GM19023 (cell line): ENCODE measurements around the gene PLSCR1.
"Not testable (repeated sequence)": the region's sequence is repeated elsewhere in the genome, so short reads cannot be mapped to it uniquely, and the experiment has no call there.

Experiments
- ATAC-seq: cut with Tn5 transposase; IDR thresholded peaks from one replicate; pipeline ENCODE4 v1.9.1; 2021; ENCODE audit warnings: mild to moderate bottlenecking, moderate library complexity; ENCODE audit not compliant: unreplicated experiment

The PLSCR1 gene

GRCh38 chr3:146550743-146551510 is 6.5 kb upstream of the PLSCR1 start:
- peak; percentile 86 for ATAC-seq

DNA sequence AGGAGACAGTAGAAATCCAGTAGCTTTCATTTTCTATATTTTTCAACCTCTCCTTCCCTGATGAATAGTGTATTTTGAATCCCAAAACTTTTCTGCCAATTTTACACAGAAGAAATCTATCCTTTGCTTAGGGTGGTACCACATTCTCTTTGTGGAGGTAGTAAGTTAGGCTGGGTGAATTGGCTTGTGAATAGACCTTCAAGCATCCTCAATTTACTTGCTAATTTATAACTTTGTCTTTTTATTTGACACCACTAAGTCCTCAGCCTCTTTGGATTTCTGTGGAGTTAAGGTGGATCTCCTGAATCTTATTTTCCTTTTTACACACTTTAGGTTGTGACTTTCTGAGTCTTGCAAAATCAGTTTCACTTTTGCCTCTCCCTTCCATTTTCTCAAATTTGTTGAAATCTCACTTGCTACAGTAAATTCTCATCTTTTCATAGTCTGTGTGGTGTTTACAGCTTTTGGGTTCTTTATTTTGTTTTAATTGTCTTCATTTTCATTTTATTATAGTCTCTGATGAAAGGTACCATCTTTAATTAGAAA is 5.7 kb upstream of the PLSCR1 start:
- ATAC-seq = no peak

DNA sequence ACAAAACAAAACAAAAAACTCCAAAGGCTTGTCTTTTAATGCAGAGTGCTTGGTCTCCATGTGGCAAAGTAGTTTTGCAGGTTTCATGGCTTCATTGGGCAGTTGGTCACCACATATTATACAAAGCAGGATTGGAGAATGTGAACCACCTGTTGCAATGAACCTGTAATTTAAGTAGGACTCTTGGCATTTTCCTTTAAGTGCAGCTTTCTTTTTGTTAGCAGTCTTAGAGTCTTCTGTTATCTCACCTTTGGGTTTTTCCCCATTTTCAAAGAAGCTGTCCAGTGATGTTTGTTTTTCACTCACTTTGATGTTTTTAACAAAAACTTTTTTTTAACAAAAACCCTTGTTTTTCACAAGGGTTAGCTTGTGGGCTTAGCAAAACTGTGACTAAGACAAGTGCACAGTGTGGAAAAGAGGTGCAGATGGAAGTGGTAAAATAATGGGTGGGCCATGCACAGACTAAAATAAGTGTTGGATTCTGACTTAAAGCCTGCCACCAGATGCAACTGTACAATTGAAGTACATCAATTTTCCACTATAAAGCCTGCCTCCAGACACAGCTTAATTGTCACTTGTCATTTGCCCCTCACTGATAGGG is 2.9 kb upstream of the PLSCR1 start:
- no peak for ATAC-seq

DNA sequence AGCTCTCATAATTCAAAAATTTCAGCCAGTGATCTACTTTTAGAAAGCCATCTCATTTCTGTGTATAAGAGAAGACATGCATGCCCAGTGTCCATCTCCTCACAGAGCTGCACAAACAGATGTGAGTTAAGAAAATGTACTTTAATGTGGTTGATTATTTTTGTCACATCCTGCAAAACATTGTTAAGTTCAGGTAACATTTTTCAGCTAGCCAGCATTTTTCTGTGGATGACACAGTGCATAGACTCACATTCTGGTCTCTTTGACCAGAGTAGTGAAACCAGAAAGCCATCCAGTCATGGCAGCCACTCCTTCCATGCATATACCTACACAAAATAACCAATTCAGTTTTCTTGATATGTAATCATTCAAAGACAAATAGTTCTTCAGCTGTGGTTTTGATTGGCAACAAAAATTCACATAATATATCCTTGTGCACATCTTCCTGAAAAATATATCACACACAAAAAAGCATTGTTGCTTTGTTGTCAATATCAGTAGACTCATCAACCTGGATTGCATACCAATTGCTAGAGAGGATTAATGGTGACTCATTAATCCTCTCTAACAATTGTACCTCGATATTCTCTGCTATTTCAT is 2.1 kb upstream of the PLSCR1 start:
- ATAC-seq = no peak

DNA sequence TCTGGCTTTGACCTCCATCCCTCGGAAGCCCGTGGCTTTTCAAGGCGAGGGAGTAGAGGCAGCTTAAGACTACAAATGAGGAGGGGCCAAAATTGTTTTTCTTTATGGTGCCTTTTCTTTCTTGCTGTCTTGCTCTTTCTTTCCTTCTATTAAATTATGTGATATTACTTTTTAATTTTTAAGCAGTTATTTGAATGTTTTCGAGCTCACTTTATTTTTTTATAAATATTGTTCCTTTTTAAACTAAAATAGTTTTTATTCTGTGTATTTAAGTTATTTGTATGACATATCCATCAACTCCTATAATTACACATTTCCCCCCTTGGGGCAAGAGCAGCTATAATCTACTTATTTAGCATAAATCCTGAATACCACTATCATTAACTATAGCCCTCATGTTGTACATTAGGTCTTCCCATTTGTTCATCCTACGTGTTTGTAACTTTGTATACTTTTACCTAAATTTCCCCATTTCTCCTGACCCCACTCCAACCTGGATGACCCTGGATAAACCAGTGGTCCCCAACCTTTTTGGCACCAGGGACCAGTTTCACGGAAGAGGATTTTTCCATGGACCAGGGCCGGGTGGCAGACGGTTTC is 622 bp upstream of the PLSCR1 start:
- peak; percentile 16 for ATAC-seq

- ATAC-seq = peak; percentile 10
Observed at GRCh38 chr3:146543461-146544001, 876 bp downstream of the PLSCR1 start.

DNA sequence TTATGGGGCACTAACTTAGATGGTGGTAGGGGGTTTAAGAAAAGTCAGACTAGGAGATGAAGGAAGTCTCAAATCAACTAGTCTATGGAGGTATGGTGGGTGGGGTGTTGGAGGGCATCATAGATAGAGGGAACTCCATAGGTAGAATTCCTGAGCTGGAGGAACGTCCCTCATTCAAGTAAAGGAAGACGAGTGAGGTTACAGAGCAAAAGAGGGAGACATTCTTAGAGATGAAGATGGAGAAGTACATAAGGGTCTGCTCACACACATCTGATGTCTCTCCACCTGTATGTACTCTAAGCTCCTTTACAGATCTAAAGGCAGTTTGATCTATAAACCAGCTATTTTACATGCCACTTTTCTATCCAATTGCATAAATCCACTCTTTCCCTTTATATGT is 1.4 kb downstream of the PLSCR1 start:
- no peak for ATAC-seq

GRCh38 chr3:146542179-146542578 is 2.2 kb downstream of the PLSCR1 start:
- no peak for ATAC-seq

DNA sequence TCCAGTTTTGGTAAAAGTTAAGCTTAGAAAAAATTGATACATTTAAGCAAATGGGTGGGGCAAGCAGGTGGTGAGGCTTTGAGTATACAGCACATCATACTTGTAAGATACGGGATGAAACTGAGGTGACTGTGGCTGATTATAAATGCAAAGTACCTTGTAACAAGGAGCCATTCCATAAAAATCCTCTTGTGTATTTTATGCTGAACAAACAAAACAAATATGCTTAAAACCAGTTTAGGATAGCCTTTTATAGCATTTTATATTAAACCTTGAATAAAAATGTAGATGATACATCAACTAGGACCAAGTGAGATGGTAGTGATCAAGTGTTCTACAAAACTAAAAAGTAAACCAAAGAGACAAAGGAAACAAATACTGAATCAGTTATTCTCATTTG is 3.4 kb downstream of the PLSCR1 start:
- no peak for ATAC-seq

- no peak for ATAC-seq
Observed at GRCh38 chr3:146540236-146540635, 4.2 kb downstream of the PLSCR1 start.

DNA sequence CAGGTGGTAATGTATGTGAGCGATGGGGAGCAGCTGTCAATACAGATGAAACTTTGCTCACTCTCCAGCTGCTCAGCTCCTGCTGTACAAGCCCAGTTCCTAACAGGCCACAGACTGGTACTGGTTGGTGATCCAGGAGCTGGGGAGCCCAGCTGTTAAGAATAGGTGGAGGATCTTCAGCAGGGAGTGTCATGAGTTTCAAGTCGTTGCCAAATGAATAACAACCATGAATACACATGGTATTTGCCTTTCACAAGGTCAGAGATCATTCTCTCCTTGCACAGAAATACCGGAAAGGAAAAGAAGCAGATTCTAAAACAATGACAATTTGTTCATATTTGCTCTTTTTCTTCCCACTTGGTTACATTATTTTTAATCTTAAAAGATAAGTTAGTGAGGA is 5.1 kb downstream of the PLSCR1 start:
- no peak for ATAC-seq

GRCh38 chr3:146537603-146538002 is 6.8 kb downstream of the PLSCR1 start:
- no peak for ATAC-seq

- no peak for ATAC-seq
Observed at GRCh38 chr3:146536681-146537080, 7.7 kb downstream of the PLSCR1 start.

DNA sequence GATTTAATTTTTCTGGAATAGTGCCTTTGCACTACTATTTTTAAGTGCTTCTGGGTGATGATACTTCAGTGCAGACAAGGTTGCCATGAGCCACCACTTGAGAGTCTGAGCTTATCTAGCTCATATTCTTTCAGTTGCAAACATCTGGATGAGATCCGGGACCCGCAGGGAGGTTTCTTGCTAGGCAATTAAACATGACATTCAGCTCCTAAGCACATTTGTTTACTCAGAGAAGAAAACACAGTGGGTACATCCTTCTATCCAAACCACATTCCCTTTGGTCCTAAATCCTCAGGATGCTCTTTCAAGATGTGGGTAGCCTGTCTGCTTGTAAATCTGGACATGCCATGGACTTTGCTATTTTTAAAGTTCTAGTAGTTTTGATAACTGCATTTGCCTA is 12.0 kb downstream of the PLSCR1 start:
- ATAC-seq = no peak

DNA sequence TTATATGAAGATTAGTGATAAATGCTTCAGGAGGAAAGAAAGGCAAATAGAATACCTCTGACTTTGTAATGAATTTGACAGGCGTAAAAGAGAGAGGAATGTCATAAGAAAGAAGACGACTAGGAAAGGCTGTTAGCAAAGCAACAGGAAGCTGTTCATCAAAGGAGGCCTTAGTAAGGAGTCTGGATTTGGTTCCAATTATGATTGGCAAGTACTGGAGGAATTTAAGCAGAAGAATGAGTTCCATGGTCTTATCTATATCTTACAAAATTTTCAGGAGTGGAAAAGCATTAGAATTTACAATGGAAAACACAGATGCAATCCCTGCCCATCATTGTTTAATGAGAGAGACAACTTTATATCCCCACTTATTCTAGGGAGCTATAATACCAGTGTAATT is 13.8 kb downstream of the PLSCR1 start:
- ATAC-seq = no peak

GRCh38 chr3:146529021-146529420 is 15.4 kb downstream of the PLSCR1 start:
- ATAC-seq = no peak

DNA sequence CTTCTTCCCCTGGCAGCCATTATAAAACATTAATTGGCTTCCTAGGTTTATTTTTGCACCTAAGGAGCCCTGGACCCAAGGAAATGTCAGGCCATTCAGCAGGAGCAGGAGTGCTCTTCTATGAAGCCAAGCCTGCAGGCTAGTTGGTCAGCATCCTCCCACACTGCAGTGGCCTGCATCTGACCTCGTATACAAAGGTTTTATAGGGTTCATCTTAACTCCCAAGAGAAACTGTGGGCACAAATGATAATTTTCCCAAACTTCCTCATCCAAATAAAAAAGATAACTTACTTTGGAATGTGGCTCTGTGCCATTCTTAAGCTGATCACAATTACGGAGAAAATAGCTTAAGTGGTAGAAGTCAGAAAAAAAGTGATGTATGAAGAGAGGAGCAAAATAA is 19.4 kb downstream of the PLSCR1 start:
- no peak for ATAC-seq

DNA sequence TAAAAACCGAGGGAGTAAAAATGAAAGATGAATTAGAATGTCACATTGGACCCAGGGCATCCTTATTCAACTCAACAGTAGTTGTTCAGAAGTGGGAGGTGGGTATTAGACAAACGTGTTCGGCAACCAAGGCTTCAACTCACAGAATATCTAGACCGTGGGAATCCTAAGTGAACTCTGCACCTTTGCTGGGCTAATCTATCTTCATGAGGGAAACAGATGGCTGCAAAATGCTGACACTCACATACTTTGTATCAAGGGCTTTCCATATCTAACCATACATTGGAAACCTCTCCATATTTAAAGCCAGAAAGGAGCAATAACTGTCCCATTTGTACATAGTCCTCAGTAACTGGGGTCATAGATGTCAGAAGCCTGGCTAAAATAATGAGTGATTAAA is 20.9 kb downstream of the PLSCR1 start:
- ATAC-seq = no peak

DNA sequence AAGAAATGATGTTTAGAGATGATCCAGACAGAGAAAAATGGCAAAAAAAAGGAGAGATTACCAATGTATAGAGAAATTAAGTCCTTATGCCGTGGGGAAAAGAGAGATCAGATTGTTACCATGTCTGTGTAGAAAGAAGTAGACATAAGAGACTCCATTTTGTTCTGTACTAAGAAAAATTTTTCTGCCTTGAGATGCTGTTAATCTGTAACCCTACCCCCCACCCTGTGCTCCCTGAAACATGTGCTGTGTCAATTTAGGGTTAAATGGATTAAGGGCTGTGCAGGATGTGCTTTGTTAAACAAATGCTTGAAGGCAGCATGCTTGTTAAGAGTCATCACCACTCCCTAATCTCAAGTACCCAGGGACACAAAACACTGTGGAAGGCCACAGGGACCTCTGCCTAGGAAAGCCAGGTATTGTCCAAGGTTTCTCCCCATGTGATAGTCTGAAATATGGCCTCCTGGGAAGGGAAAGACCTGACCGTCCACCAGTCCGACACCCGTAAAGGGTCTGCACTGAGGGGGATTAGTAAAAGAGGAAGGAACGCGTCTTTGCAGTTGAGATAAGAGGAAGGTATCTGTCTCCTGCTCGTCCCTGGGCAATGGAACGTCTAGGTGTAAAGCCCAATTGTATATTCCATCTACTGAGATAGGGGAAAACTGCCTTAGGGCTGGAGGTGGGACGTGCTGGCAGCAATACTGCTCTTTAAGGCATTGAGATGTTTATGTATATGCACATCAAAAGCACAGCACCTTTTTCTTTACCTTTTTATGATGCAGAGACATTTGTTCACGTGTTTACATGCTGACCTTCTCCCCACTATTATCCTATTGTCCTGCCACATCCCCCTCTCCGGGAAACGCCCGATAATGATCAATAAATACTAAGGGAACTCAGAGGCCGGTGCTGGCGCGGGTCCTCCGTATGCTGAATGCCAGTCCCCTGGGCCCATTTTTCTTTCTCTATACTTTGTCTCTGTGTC is 21.9 kb downstream of the PLSCR1 start:
- ATAC-seq = not testable (repeated sequence)

DNA sequence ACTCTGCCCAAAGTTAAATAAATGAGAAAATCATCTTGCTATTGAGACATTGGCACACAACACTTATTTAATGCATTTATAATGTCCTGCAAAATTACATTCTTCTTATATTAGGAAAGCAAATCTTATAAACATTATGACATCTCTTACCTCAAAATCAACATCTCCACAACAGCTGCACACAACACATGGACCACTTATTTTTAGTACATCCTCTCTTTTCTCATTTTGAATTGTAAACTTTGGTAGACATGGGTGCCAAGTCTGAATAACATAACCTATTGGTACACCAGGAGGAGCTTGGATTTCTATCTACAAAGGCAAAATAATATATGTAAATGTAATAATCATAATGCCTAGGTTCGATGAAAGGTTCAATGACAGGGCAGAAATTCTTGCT is 23.0 kb downstream of the PLSCR1 start:
- no peak for ATAC-seq
